K562 (cell line): ENCODE measurements around the gene BTBD2. TPM values are rescaled to one million over a fixed set of nuclear protein-coding genes. Genes with fewer than 3 reads are reported as not detected.

Experiments used
- ATAC-seq: fragments of 200-7000 bp; cut with Tn5 transposase; 3 replicates; pipeline ENCODE4 v1.9.1; 2020; ENCODE audit warnings: moderate library complexity
- BruUV-seq: library from RNA; stranded (reverse); fragments of 400-500 nt; replicated peaks from 2 replicates; lab custom pipeline; 2021; lab: Mats Ljungman, UMichigan
- CTCF ChIA-PET: fragments of 300-600 bp; formaldehyde crosslinking; extraction: SDS; loops from one replicate; lab custom pipeline; 2021; ENCODE audit warnings: low intra/inter-chr PET ratio; lab: Yijun Ruan, JAX
- POLR2A ChIA-PET: fragments of 300-600, 350-650 bp; sonication (Branson Sonifier 250); formaldehyde crosslinking; extraction: SDS; loops from one replicate; lab custom pipeline; 2021; ENCODE audit warnings: antibody characterized with exemption, inconsistent platforms; lab: Yijun Ruan, JAX
- DNase-seq, 4 experiments: peaks; one replicate each; pipeline versions ENCODE4 v3.0.0 to v3.0.0-alpha.2; 2011 to 2018; ENCODE audit warnings: low spot score in 3 of 4, mixed read lengths in 3 of 4; ENCODE audit errors: extremely low read depth in 1 of 4
- FAIRE-seq: peaks from 2 replicates; lab custom pipeline; 2011; peaks lifted over from hg19 to GRCh38; lab: Jason Lieb, UNC
- H2AFZ ChIP-seq: 2 replicates; pipeline ENCODE4 v1.6.0; 2011; ENCODE audit warnings: low read depth, low read length, control low read depth, inconsistent platforms
- H3K27ac ChIP-seq: fragments of 200-600 bp; 3 replicates; pipeline ENCODE4 v1.8.0; 2011; ENCODE audit warnings: low read depth, mild to moderate bottlenecking, control low read depth, inconsistent platforms, low read length, moderate library complexity, mixed read lengths; ENCODE audit errors: extremely low read depth
- H3K27me3 ChIP-seq, 2 experiments: fragments of 300-600 bp in 1 of 2; 2 replicates in 1 of 2; 3 replicates in 1 of 2; pipeline versions ENCODE4 v1.6.0 to v1.8.0; 2011; ENCODE audit warnings: inconsistent platforms in 2 of 2, low read length in 2 of 2, mild to moderate bottlenecking in 1 of 2, mixed read lengths in 1 of 2, moderate library complexity in 1 of 2; ENCODE audit not compliant: control insufficient read depth in 2 of 2, insufficient read depth in 2 of 2
- H3K36me3 ChIP-seq: fragments of 300-600 bp; 3 replicates; pipeline ENCODE4 v1.8.0; 2011; ENCODE audit warnings: mild to moderate bottlenecking, low read length, inconsistent platforms; ENCODE audit not compliant: control insufficient read depth, insufficient read depth
- H3K4me1 ChIP-seq, 2 experiments: fragments of 200-600 bp in 1 of 2; replicated peaks in 1 of 2; 2 replicates in 1 of 2; 3 replicates in 1 of 2; pipeline versions ENCODE4 v1.5.1 to v1.8.0; 2011; ENCODE audit warnings: inconsistent platforms in 2 of 2, low read length in 2 of 2, mild to moderate bottlenecking in 1 of 2, mixed read lengths in 1 of 2, moderate library complexity in 1 of 2; ENCODE audit not compliant: control insufficient read depth in 2 of 2, insufficient read depth in 2 of 2
- H3K4me2 ChIP-seq: 2 replicates; pipeline ENCODE4 v1.6.1; 2011; ENCODE audit warnings: low read length, control low read depth, inconsistent platforms, mixed read lengths; ENCODE audit not compliant: insufficient read depth
- H3K4me3 ChIP-seq: fragments of 200-600 bp; sonication (generic), shearing (Covaris generic); 2 replicates; pipeline ENCODE4 v1.5.1; 2016; ENCODE audit warnings: control low read depth, inconsistent platforms
- H3K79me2 ChIP-seq: fragments of 200-600 bp; 3 replicates; pipeline ENCODE4 v1.8.0; 2011; ENCODE audit warnings: low read length, inconsistent platforms; ENCODE audit not compliant: control insufficient read depth, insufficient read depth
- H3K9ac ChIP-seq, 2 experiments: 2 replicates each; pipeline versions ENCODE4 v1.6.0 to v1.6.1; 2011; ENCODE audit warnings: low read depth in 2 of 2, low read length in 2 of 2, control low read depth in 1 of 2, inconsistent platforms in 1 of 2, mild to moderate bottlenecking in 1 of 2, mixed read lengths in 1 of 2; ENCODE audit not compliant: insufficient read depth in 1 of 2
- H3K9me1 ChIP-seq: one replicate; pipeline ENCODE4 v1.6.0; 2011; ENCODE audit warnings: inconsistent platforms, mild to moderate bottlenecking, low read length, moderate library complexity; ENCODE audit not compliant: control insufficient read depth, insufficient read depth
- H3K9me3 ChIP-seq: replicated peaks from 2 replicates; pipeline ENCODE4 v1.5.1; 2011; ENCODE audit warnings: low read depth, low read length, inconsistent platforms; ENCODE audit not compliant: control insufficient read depth, insufficient read depth
- H4K20me1 ChIP-seq: replicated peaks from 2 replicates; pipeline ENCODE4 v1.6.1; 2011; ENCODE audit warnings: low read length, inconsistent platforms, mixed read lengths; ENCODE audit not compliant: control insufficient read depth, insufficient read depth
- EP300 ChIP-seq: IDR thresholded peaks from 2 replicates; pipeline ENCODE4 v1.6.1; 2012; ENCODE audit warnings: low read length, improper control_type of control experiment
- KDM5B ChIP-seq: fragments of 200-600 bp; sonication (generic); IDR thresholded peaks from 2 replicates; pipeline ENCODE4 v1.6.1; 2012; ENCODE audit warnings: low read depth, mild to moderate bottlenecking, moderate library complexity, low read length, control low read depth, inconsistent platforms; ENCODE audit not compliant: insufficient replicate concordance
- KLF6 ChIP-seq: fragments of 250-450 bp; sonication (Bioruptor Pico); IDR thresholded peaks from 2 replicates; pipeline ENCODE4 v1.4.0; 2020; ENCODE audit warnings: mild to moderate bottlenecking, moderate library complexity, borderline replicate concordance
- POLR2G ChIP-seq: fragments of 200-400 bp; formaldehyde crosslinking; IDR thresholded peaks from 2 replicates; pipeline ENCODE4 v1.6.1; 2017; ENCODE audit warnings: low read depth, mild to moderate bottlenecking, antibody characterized with exemption, low read length, moderate library complexity
- RBFOX2 ChIP-seq: fragments of 200-400 bp; formaldehyde crosslinking; IDR thresholded peaks from 2 replicates; pipeline ENCODE4 v1.6.1; 2017; ENCODE audit warnings: low read depth, mild to moderate bottlenecking, low read length, moderate library complexity
- ZNF282 ChIP-seq: sonication (generic); formaldehyde crosslinking; IDR thresholded peaks from 2 replicates; pipeline ENCODE4 v1.8.1; 2023; ENCODE audit warnings: missing genetic modification reagents
- WGBS: fragments of 100-300 bp; shearing (Covaris generic); methylation state at CpG from one replicate; pipeline ENCODE4 v1.1.6; 2016; ENCODE audit warnings: low coverage, mixed read lengths; ENCODE audit not compliant: insufficient coverage; ENCODE audit errors: missing lambda C conversion rate; 5-methylcytosine and 5-hydroxymethylcytosine counted together
- in situ Hi-C: fragments of 300-500 bp; cut with MboI; formaldehyde crosslinking; loops from 4 replicates; pipeline ENCODE4 v1.15.0; 2018; ENCODE audit warnings: inconsistent platforms, mixed read lengths
- intact Hi-C: fragments of 100-400 bp; cut with micrococcal nuclease; formaldehyde crosslinking; loops from 2 replicates; pipeline ENCODE4 v1.14.2; 2022
- polyA plus RNA-seq, 8 experiments: library from polyadenylated mRNA; depleted of rRNA in 4 of 8; stranded (reverse) in 5 of 8; unstranded in 3 of 8; fragments of >200 nt; fragmentation: Nextera tagmentation in 2 of 8; fragmentation: Illumina TruSeq in 1 of 8; extraction: Ambion mirVana in 2 of 8; extraction: Trizol in 1 of 8; gene quantifications; 2 replicates each; pipeline versions ENCODE4 v1.2.1 to v1.2.3, GENCODE V29; 2011 to 2014; ENCODE audit warnings: inconsistent platforms in 1 of 8, missing spikeins in 1 of 8
- total RNA-seq, 7 experiments: library from RNA; depleted of rRNA in 6 of 7; stranded (reverse); fragments of >200 nt in 6 of 7; fragmentation: Illumina TruSeq in 2 of 7; extraction: Trizol in 2 of 7; gene quantifications; 2 replicates each; pipeline versions ENCODE4 v1.2.1 to v1.2.3, GENCODE V29; 2011 to 2021; ENCODE audit warnings: low replicate concordance in 1 of 7

BTBD2 gene
- total and polyA plus RNA-seq, 9 of the 15 experiments (the other 6 are each of a cell fraction or from before 2014, with no cell fraction given), result 0.10 to 15.6 (median 6.9) TPM

DNA sequence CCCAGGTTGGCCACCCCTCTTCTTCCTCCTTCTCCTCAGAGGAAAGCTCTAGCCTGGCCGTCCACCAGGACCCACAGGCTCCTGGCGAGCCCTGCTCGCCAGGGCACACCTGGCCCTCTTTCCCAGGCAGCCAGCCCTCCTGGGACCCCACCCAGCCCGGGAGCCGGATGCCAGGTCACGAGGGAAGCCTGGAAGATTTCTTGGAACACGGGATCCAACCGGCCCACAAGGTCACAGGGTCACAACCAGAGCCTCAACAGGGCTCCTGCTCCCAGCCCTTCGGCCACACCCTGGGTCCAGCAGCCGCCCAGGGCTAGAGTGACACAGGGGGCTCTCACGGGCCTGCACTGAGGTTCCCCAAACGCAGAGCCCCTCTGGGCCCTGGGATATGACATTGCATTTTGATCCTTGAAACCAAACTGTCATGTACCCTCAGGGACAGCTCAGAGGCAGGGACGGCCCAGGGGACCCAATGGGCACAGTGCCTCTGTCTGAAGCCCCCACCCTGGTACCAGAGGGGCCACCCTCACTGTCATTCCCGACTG is 30.1 kb upstream of the BTBD2 start:
- peak overlapping the region in 1 of 2 experiments; percentile 66; a peak in 1 of 4 replicates for H3K9ac ChIP-seq
- in situ Hi-C loops (no loop called here), intact Hi-C loops (no loop called here)
- WGBS, result 68% methylated on average over 14 of the region's 14 CpGs
- H2AFZ ChIP-seq, result no peak overlapping the region
- H4K20me1 ChIP-seq, result peaks cover 39% of the 10 kb centered on the region
- no peaks in the 10 kb centered on the region for H3K27me3 ChIP-seq
- no peak overlapping the region for H3K4me3 ChIP-seq
- H3K9me1 ChIP-seq, result peaks cover 7% of the 10 kb centered on the region
- no peak for FAIRE-seq
- ChIA-PET POLR2A (interaction anchor here (1.0 to 5.5 kb wide), 3 partner anchors 10 to 170 kb away, joined by 4 to 72 read pairs (median 5); no protein-coding TSS in a partner anchor), CTCF (no interaction called here)
- no TSS peak for BruUV-seq
- no peak for ATAC-seq
- DNase-seq, result peak in 2 of 4 experiments; percentile 13 to 15
- H3K27ac ChIP-seq, result peak overlapping the region; percentile 34; the same call in 2 of the 3 replicates
- peaks cover 29 to 93% of the 10 kb centered on the region in 2 experiments for H3K4me1 ChIP-seq
- H3K9me3 ChIP-seq, result no peaks in the 10 kb centered on the region
- H3K36me3 ChIP-seq, result peaks cover 86% of the 10 kb centered on the region; the same call in 2 of the 3 replicates
- no peak overlapping the region for H3K4me2 ChIP-seq
- no peak for TF ChIP-seq KLF6 (CRISPR knock-in tag)
- peak; percentile 35; the same call in 1 of the 2 replicates for TF ChIP-seq RBFOX2
- TF ChIP-seq POLR2G, result peak; percentile 64
- TF ChIP-seq ZNF282 (CRISPR knock-in tag), result no peak
- no peak for TF ChIP-seq EP300
- no peak for TF ChIP-seq KDM5B
- TF ChIP-seq, all 486 proteins: peak for 2
- H3K79me2 ChIP-seq, result peaks cover 53% of the 10 kb centered on the region
